HepG2 (cell line): ENCODE measurements around the gene TH. TPM values are rescaled to one million over a fixed set of nuclear protein-coding genes. Genes with fewer than 3 reads are reported as not detected.

Experiments used
- DNMT1 ChIP-seq: sonication (generic); formaldehyde crosslinking; IDR thresholded peaks from 2 replicates; pipeline ENCODE4 v1.5.1; 2020; ENCODE audit warnings: mild to moderate bottlenecking, missing genetic modification reagents
- EP300 ChIP-seq, 3 experiments: sonication (generic) in 1 of 3; formaldehyde crosslinking in 1 of 3; IDR thresholded peaks; 2 replicates each; pipeline versions ENCODE4 v1.5.1 to v1.6.1; 2011 to 2020; ENCODE audit warnings: low read depth in 2 of 3, low read length in 2 of 3, borderline replicate concordance in 1 of 3, improper control_type of control experiment in 1 of 3, mild to moderate bottlenecking in 1 of 3, missing genetic modification reagents in 1 of 3, moderate library complexity in 1 of 3
- FOXA3 ChIP-seq: IDR thresholded peaks from 2 replicates; pipeline ENCODE4 v1.6.1; 2016; ENCODE audit warnings: missing genetic modification reagents, missing compliant biosample characterization
- KDM5A ChIP-seq: fragments of 200-600 bp; sonication (generic); IDR thresholded peaks from 2 replicates; pipeline ENCODE4 v1.7.0; 2018; ENCODE audit warnings: antibody characterized with exemption, mild to moderate bottlenecking, low read length, borderline replicate concordance
- POGZ ChIP-seq: sonication (generic); formaldehyde crosslinking; IDR thresholded peaks from 2 replicates; pipeline ENCODE4 v1.4.0; 2020; ENCODE audit warnings: mild to moderate bottlenecking, missing genetic modification reagents
- RORA ChIP-seq: sonication (generic); formaldehyde crosslinking; IDR thresholded peaks from 2 replicates; pipeline ENCODE4 v1.5.0; 2020; ENCODE audit warnings: mild to moderate bottlenecking, missing genetic modification reagents, moderate library complexity
- TARDBP ChIP-seq: sonication (generic); formaldehyde crosslinking; IDR thresholded peaks from 2 replicates; pipeline ENCODE4 v1.8.0; 2022; ENCODE audit warnings: mild to moderate bottlenecking, missing genetic modification reagents
- TGIF2 ChIP-seq: IDR thresholded peaks from 2 replicates; pipeline ENCODE4 v1.6.1; 2016; ENCODE audit warnings: control low read depth, missing compliant biosample characterization
- ZNF317 ChIP-seq: sonication (generic); formaldehyde crosslinking; IDR thresholded peaks from 2 replicates; pipeline ENCODE4 v1.5.0; 2020; ENCODE audit warnings: mild to moderate bottlenecking, missing genetic modification reagents
- ZNF337 ChIP-seq: sonication (generic); formaldehyde crosslinking; IDR thresholded peaks from 2 replicates; pipeline ENCODE4 v1.5.1; 2020; ENCODE audit warnings: missing genetic modification reagents, low read depth, mild to moderate bottlenecking, borderline replicate concordance
- ZNF546 ChIP-seq: sonication (generic); formaldehyde crosslinking; conservative IDR thresholded peaks from 2 replicates; pipeline ENCODE4 v1.8.1; 2023; ENCODE audit warnings: mild to moderate bottlenecking, missing genetic modification reagents
- ZNF891 ChIP-seq: sonication (generic); formaldehyde crosslinking; IDR thresholded peaks from 2 replicates; pipeline ENCODE4 v1.5.0; 2020; ENCODE audit warnings: mild to moderate bottlenecking, missing genetic modification reagents
- polyA plus RNA-seq, 8 experiments: library from polyadenylated mRNA; depleted of rRNA in 3 of 8; stranded (reverse) in 7 of 8; unstranded in 1 of 8; fragments of >200 nt; fragmentation: Illumina TruSeq in 4 of 8; extraction: Trizol in 4 of 8; gene quantifications; 2 replicates each; pipeline versions ENCODE4 v1.2.1 to v1.2.3, GENCODE V29; 2011 to 2016; ENCODE audit warnings: low read depth in 4 of 8, missing spikeins in 1 of 8, mixed read lengths in 1 of 8; ENCODE audit not compliant: insufficient read depth in 1 of 8
- total RNA-seq, 5 experiments: library from RNA; depleted of rRNA; stranded (reverse); fragments of >200 nt; fragmentation: Illumina TruSeq; extraction: Trizol; gene quantifications; 2 replicates each; pipeline ENCODE4 v1.2.3, GENCODE V29; 2016; ENCODE audit warnings: low read depth in 1 of 5
- TF ChIP-seq, protein P1 (sequence below): sonication (generic); formaldehyde crosslinking; IDR thresholded peaks from 2 replicates; pipeline ENCODE4 v1.4.0; 2020; ENCODE audit warnings: missing genetic modification reagents, borderline replicate concordance
- TF ChIP-seq, protein P2 (sequence below): sonication (generic); formaldehyde crosslinking; IDR thresholded peaks from 2 replicates; pipeline ENCODE4 v1.8.0; 2023; ENCODE audit warnings: mild to moderate bottlenecking, missing genetic modification reagents
- TF ChIP-seq, protein P3 (sequence below): sonication (generic); formaldehyde crosslinking; conservative IDR thresholded peaks from 2 replicates; pipeline ENCODE4 v1.8.0; 2022; ENCODE audit warnings: low read depth, missing genetic modification reagents
- TF ChIP-seq, protein P4 (sequence below): sonication (generic); formaldehyde crosslinking; IDR thresholded peaks from 2 replicates; pipeline ENCODE4 v1.4.0; 2020; ENCODE audit warnings: missing genetic modification reagents, borderline replicate concordance
- TF ChIP-seq, protein P5 (sequence below): sonication (generic); formaldehyde crosslinking; IDR thresholded peaks from 2 replicates; pipeline ENCODE4 v1.4.0; 2020; ENCODE audit warnings: low read depth, mild to moderate bottlenecking, missing genetic modification reagents

The TH gene
- total and polyA plus RNA-seq, 2 of the 13 experiments (the other 11 are each of a cell fraction or from before 2014, with no cell fraction given), result 0.36 TPM; not detected in 1

DNA sequence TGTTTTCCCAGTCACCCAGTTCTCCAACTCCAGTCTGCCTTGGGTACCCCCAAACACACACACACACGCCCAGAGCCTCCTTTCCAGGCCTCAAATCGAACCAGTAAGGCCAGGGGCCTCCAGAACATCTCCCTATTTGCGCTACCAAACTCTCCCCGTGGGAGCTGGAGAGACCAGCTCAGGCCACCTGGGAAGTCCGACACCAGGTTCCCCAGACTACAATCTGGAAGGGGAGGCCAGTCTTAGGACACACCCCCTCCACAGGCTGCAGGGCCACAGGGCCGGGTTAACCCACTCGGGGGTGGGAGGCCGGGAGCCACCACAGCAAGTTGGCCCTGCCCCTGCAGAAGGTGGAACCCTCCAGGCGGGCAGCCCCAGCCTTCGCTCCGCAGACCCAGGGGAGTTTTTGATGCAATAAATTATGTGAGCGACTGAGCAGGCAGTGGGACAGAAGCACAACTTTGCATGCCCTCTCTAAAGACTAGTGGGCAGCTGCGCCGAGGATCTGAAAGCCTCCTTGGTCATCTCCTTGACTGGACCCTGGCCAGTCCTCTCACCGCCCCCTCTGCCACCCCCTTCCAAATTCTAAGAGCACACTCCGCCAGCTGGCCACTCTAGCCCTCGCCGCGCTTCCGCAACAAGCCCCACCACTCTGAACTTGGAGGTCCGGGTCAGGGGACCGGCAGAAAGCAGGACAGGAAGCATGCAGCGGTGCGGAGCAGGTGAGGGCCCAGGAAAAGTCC lies 35.2 kb downstream of the TH start (continued):
- TF ChIP-seq, protein P1, sequence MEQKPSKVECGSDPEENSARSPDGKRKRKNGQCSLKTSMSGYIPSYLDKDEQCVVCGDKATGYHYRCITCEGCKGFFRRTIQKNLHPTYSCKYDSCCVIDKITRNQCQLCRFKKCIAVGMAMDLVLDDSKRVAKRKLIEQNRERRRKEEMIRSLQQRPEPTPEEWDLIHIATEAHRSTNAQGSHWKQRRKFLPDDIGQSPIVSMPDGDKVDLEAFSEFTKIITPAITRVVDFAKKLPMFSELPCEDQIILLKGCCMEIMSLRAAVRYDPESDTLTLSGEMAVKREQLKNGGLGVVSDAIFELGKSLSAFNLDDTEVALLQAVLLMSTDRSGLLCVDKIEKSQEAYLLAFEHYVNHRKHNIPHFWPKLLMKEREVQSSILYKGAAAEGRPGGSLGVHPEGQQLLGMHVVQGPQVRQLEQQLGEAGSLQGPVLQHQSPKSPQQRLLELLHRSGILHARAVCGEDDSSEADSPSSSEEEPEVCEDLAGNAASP, result no peak
- TF ChIP-seq TGIF2 (CRISPR knock-in tag) (no peak), EP300 (IDR thresholded peaks at IDR 0.05; ENCODE audit: low read depth in 2 of 2, low read length in 2 of 2) (0 out of 4 replicates have a peak, but pooled peaks of 1 of the 2 experiments have one; percentile 1), EP300 (CRISPR knock-in tag; IDR thresholded peaks at IDR 0.05; ENCODE audit: borderline replicate concordance) (no peak), DNMT1 (CRISPR knock-in tag) (no peak), ZNF317 (CRISPR knock-in tag) (peak; percentile 7; the same call in 1 of the 2 replicates), FOXA3 (CRISPR knock-in tag) (no peak), ZNF546 (CRISPR knock-in tag) (0 out of 2 replicates have a peak, but pooled peaks have one; percentile 59), KDM5A (no peak), ZNF891 (no peak; the same call in 1 of the 2 replicates), RORA (CRISPR knock-in tag) (no peak), POGZ (no peak), TARDBP (CRISPR knock-in tag) (no peak), ZNF337 (CRISPR knock-in tag) (peak; percentile 39; the same call in 1 of the 2 replicates)
- TF ChIP-seq, protein P2, sequence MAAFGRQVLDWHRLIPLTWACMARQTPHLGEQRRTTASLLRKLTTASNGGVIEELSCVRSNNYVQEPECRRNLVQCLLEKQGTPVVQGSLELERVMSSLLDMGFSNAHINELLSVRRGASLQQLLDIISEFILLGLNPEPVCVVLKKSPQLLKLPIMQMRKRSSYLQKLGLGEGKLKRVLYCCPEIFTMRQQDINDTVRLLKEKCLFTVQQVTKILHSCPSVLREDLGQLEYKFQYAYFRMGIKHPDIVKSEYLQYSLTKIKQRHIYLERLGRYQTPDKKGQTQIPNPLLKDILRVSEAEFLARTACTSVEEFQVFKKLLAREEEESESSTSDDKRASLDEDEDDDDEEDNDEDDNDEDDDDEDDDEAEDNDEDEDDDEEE (CRISPR knock-in tag), result no peak
- TF ChIP-seq, protein P3, sequence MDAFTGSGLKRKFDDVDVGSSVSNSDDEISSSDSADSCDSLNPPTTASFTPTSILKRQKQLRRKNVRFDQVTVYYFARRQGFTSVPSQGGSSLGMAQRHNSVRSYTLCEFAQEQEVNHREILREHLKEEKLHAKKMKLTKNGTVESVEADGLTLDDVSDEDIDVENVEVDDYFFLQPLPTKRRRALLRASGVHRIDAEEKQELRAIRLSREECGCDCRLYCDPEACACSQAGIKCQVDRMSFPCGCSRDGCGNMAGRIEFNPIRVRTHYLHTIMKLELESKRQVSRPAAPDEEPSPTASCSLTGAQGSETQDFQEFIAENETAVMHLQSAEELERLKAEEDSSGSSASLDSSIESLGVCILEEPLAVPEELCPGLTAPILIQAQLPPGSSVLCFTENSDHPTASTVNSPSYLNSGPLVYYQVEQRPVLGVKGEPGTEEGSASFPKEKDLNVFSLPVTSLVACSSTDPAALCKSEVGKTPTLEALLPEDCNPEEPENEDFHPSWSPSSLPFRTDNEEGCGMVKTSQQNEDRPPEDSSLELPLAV (CRISPR knock-in tag), result no peak
- TF ChIP-seq, protein P4, sequence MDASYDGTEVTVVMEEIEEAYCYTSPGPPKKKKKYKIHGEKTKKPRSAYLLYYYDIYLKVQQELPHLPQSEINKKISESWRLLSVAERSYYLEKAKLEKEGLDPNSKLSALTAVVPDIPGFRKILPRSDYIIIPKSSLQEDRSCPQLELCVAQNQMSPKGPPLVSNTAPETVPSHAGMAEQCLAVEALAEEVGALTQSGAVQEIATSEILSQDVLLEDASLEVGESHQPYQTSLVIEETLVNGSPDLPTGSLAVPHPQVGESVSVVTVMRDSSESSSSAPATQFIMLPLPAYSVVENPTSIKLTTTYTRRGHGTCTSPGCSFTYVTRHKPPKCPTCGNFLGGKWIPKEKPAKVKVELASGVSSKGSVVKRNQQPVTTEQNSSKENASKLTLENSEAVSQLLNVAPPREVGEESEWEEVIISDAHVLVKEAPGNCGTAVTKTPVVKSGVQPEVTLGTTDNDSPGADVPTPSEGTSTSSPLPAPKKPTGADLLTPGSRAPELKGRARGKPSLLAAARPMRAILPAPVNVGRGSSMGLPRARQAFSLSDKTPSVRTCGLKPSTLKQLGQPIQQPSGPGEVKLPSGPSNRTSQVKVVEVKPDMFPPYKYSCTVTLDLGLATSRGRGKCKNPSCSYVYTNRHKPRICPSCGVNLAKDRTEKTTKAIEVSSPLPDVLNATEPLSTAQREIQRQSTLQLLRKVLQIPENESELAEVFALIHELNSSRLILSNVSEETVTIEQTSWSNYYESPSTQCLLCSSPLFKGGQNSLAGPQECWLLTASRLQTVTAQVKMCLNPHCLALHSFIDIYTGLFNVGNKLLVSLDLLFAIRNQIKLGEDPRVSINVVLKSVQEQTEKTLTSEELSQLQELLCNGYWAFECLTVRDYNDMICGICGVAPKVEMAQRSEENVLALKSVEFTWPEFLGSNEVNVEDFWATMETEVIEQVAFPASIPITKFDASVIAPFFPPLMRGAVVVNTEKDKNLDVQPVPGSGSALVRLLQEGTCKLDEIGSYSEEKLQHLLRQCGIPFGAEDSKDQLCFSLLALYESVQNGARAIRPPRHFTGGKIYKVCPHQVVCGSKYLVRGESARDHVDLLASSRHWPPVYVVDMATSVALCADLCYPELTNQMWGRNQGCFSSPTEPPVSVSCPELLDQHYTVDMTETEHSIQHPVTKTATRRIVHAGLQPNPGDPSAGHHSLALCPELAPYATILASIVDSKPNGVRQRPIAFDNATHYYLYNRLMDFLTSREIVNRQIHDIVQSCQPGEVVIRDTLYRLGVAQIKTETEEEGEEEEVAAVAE (CRISPR knock-in tag), result no peak
- TF ChIP-seq, protein P5, sequence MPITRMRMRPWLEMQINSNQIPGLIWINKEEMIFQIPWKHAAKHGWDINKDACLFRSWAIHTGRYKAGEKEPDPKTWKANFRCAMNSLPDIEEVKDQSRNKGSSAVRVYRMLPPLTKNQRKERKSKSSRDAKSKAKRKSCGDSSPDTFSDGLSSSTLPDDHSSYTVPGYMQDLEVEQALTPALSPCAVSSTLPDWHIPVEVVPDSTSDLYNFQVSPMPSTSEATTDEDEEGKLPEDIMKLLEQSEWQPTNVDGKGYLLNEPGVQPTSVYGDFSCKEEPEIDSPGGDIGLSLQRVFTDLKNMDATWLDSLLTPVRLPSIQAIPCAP (CRISPR knock-in tag), result no peak
